PC-3 (cell line): ENCODE measurements around the gene RSBN1L. TPM values are rescaled to one million over a fixed set of nuclear protein-coding genes. Genes with fewer than 3 reads are reported as not detected.
A peak's percentile ranks its signal among the peaks of the same experiment; 100 is the strongest.

Experiments
- ATAC-seq: fragments of 200-7000 bp; cut with Tn5 transposase; 2 replicates; pipeline ENCODE4 v1.9.1; 2020; ENCODE audit warnings: mild to moderate bottlenecking, moderate library complexity
- BruUV-seq: library from RNA; stranded (reverse); fragments of 400-500 nt; replicated peaks from 2 replicates; lab custom pipeline; 2021; lab: Mats Ljungman, UMichigan
- CTCF ChIA-PET: fragments of 300-600 bp; sonication (Branson Sonifier 250); formaldehyde crosslinking; loops from one replicate; lab custom pipeline; 2022; ENCODE audit warnings: antibody characterized with exemption; lab: Charles Lee
- POLR2A ChIA-PET: fragments of 300-600 bp; sonication (Branson Sonifier 250); formaldehyde crosslinking; loops from one replicate; lab custom pipeline; 2022; ENCODE audit warnings: antibody characterized with exemption; ENCODE audit not compliant: unreplicated experiment; lab: Charles Lee
- DNase-seq: peaks from one replicate; pipeline ENCODE4 v3.0.0-alpha.2; 2015
- H2AFZ ChIP-seq: fragments of 300-600 bp; sonication (generic); 2 replicates; pipeline ENCODE4 v1.6.0; 2016; ENCODE audit warnings: antibody characterized with exemption, low read length
- H3F3A ChIP-seq: fragments of 300-600 bp; sonication (generic); one replicate; pipeline ENCODE4 v1.6.0; 2017; ENCODE audit warnings: antibody characterized with exemption, low read length, control low read depth, mild to moderate bottlenecking; ENCODE audit not compliant: unreplicated experiment
- H3K27ac ChIP-seq: fragments of 300-600 bp; sonication (generic); 2 replicates; pipeline ENCODE4 v1.5.1; 2016; ENCODE audit warnings: mild to moderate bottlenecking, low read length
- H3K27me3 ChIP-seq: fragments of 300-600 bp; sonication (generic); 2 replicates; pipeline ENCODE4 v1.6.1; 2016; ENCODE audit warnings: low read length, mixed read lengths
- H3K36me3 ChIP-seq: fragments of 300-600 bp; sonication (generic); 2 replicates; pipeline ENCODE4 v1.6.1; 2016; ENCODE audit warnings: low read depth, mixed run types, low read length, mixed read lengths
- H3K4me1 ChIP-seq: fragments of 300-600 bp; sonication (generic); 2 replicates; pipeline ENCODE4 v1.5.1; 2016; ENCODE audit warnings: low read length; ENCODE audit not compliant: insufficient read depth
- H3K4me2 ChIP-seq: fragments of 300-600 bp; sonication (generic); 2 replicates; pipeline ENCODE4 v1.6.0; 2016; ENCODE audit warnings: low read length
- H3K4me3 ChIP-seq: fragments of 300-600 bp; sonication (generic); 2 replicates; pipeline ENCODE4 v1.5.1; 2016; ENCODE audit warnings: mild to moderate bottlenecking, low read length, mixed read lengths
- H3K79me2 ChIP-seq: fragments of 300-600 bp; sonication (generic); 2 replicates; pipeline ENCODE4 v1.6.1; 2017; ENCODE audit warnings: low read length, mixed read lengths
- H3K9ac ChIP-seq: fragments of 300-600 bp; sonication (generic); 2 replicates; pipeline ENCODE4 v1.6.0; 2016; ENCODE audit warnings: mild to moderate bottlenecking, low read length
- H3K9me2 ChIP-seq: fragments of 300-600 bp; sonication (generic); replicated peaks from 2 replicates; pipeline ENCODE4 v1.6.1; 2016; ENCODE audit warnings: mixed run types, low read length, mixed read lengths
- H3K9me3 ChIP-seq: fragments of 300-600 bp; sonication (generic); 2 replicates; pipeline ENCODE4 v1.6.1; 2016; ENCODE audit warnings: low read length, mixed read lengths
- H4K20me1 ChIP-seq: fragments of 300-600 bp; sonication (generic); 2 replicates; pipeline ENCODE4 v1.6.1; 2016; ENCODE audit warnings: low read length, mixed read lengths
- EZH2 ChIP-seq: fragments of 300-600 bp; sonication (generic); IDR thresholded peaks from one replicate; pipeline ENCODE4 v1.6.1; 2017; ENCODE audit warnings: antibody characterized with exemption, mild to moderate bottlenecking, low read length; ENCODE audit not compliant: unreplicated experiment
- EZH2phosphoT487 ChIP-seq: fragments of 300-600 bp; sonication (generic); IDR thresholded peaks from 2 replicates; pipeline ENCODE4 v1.6.1; 2018; ENCODE audit warnings: mild to moderate bottlenecking, antibody characterized with exemption, low read length, borderline replicate concordance
- intact Hi-C: fragments of 100-400 bp; cut with micrococcal nuclease; formaldehyde crosslinking; loops from 2 replicates; pipeline ENCODE4 v1.9.0; 2023
- total RNA-seq: library from RNA; depleted of rRNA; stranded (reverse); fragments of >200 nt; gene quantifications from 2 replicates; pipeline ENCODE4 v1.2.3, GENCODE V29; 2014
- TF ChIP-seq, protein P1 (sequence below): fragments of 300-600 bp; sonication (generic); conservative IDR thresholded peaks from 2 replicates; pipeline ENCODE4 v1.5.1; 2017; ENCODE audit warnings: antibody characterized with exemption, low read depth, mild to moderate bottlenecking, low read length

The RSBN1L gene
- total RNA-seq, 1 experiment from 2014 or later = 6.9 TPM

- CTCF ChIA-PET = no interaction called here
- no TSS peak for BruUV-seq
- Histone ChIP-seq H3F3A (no peaks in the 10 kb centered on the region), H3K27ac (peak overlapping the region; percentile 81), H2AFZ (no peak overlapping the region), H3K4me1 (peaks cover 31% of the 10 kb centered on the region), H4K20me1 (no peaks in the 10 kb centered on the region), H3K4me2 (peak overlapping the region; percentile 67), H3K36me3 (no peaks in the 10 kb centered on the region; the same call in 1 of the 2 replicates), H3K9me3 (no peaks in the 10 kb centered on the region), H3K9me2 (no peaks in the 10 kb centered on the region), H3K4me3 (peak overlapping the region; percentile 42; the same call in 1 of the 2 replicates), H3K79me2 (no peaks in the 10 kb centered on the region), H3K9ac (no peak overlapping the region), H3K27me3 (no peaks in the 10 kb centered on the region)
- DNase-seq = peak; percentile 81
- TF ChIP-seq, protein P1, sequence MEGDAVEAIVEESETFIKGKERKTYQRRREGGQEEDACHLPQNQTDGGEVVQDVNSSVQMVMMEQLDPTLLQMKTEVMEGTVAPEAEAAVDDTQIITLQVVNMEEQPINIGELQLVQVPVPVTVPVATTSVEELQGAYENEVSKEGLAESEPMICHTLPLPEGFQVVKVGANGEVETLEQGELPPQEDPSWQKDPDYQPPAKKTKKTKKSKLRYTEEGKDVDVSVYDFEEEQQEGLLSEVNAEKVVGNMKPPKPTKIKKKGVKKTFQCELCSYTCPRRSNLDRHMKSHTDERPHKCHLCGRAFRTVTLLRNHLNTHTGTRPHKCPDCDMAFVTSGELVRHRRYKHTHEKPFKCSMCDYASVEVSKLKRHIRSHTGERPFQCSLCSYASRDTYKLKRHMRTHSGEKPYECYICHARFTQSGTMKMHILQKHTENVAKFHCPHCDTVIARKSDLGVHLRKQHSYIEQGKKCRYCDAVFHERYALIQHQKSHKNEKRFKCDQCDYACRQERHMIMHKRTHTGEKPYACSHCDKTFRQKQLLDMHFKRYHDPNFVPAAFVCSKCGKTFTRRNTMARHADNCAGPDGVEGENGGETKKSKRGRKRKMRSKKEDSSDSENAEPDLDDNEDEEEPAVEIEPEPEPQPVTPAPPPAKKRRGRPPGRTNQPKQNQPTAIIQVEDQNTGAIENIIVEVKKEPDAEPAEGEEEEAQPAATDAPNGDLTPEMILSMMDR = no peak
- TF ChIP-seq EZH2phosphoT487 (no peak), EZH2 (no peak)
- intact Hi-C loops = no loop called here
- ATAC-seq = peak; percentile 54
- POLR2A ChIA-PET = no interaction called here
Measured at GRCh38 chr7:77679608-77680007, 16.7 kb upstream of the RSBN1L start.

DNA sequence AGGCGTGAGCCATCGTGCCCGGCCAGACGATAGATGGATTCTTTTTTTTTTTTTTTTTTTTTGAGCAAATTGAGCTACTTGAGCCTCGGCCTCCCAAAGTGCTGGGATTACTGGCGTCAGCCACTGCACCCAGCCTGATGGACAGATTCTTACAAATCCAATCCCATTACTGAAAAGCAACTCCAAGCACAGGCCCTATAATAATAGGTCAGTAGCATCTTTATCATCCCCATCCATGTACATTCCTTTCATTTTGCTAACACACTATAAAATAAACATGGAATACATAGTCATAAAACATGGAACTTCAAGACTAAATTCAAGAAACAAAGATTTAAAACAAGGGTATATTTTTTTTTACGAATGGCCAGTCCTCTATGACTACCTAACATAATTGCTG, 16.0 kb upstream of the RSBN1L start:
- BruUV-seq = no TSS peak
- CTCF ChIA-PET = no interaction called here
- ATAC-seq = no peak

DNA sequence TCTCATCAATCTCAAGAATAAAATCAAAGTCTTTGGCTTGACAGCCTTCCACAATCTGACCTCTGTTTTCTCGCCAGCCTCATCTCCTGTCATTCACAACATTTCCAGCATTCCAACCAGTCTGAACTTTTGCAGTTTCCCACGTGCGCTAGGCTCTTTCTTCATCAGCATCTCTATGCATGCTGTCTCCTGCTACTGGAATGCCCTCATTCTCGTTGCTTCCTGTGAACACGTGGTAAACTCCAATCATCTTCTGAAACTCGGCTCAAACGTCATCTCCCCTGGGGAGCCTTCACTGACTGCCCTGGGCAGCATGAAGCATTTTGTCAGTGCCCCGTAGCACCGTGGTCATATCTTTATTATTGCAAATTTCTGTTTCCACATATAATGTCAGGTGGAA, 12.2 kb upstream of the RSBN1L start:
- Histone ChIP-seq H3K9me3 (no peaks in the 10 kb centered on the region), H3K9me2 (no peaks in the 10 kb centered on the region), H3K36me3 (no peaks in the 10 kb centered on the region; the same call in 1 of the 2 replicates), H3K4me3 (no peak overlapping the region), H3F3A (peaks cover 8% of the 10 kb centered on the region), H3K9ac (no peak overlapping the region), H3K27me3 (no peaks in the 10 kb centered on the region), H2AFZ (no peak overlapping the region), H4K20me1 (no peaks in the 10 kb centered on the region), H3K4me2 (no peak overlapping the region), H3K4me1 (peaks cover 44% of the 10 kb centered on the region), H3K27ac (no peak overlapping the region), H3K79me2 (peaks cover 12% of the 10 kb centered on the region)
- ChIA-PET POLR2A (no interaction called here), CTCF (interaction anchor here (1.4 kb wide), 1 partner anchor 12 kb away, joined by 4 read pairs; the partner anchor contains the start of gene RSBN1L)
- TF ChIP-seq EZH2phosphoT487 (no peak), EZH2 (no peak)
- TF ChIP-seq, protein P1 = no peak
- intact Hi-C loops = no loop called here
- no peak for ATAC-seq
- BruUV-seq = no TSS peak
- DNase-seq = no peak

More for the DNA sequence above, 16.0 kb upstream of the RSBN1L start:
- no peaks in the 10 kb centered on the region for H3F3A ChIP-seq
- peak; percentile 36 for DNase-seq
- H3K9ac ChIP-seq = no peak overlapping the region
- no peaks in the 10 kb centered on the region for H3K9me2 ChIP-seq
- no peaks in the 10 kb centered on the region for H3K27me3 ChIP-seq
- peak overlapping the region; percentile 81; the same call in 1 of the 2 replicates for H3K27ac ChIP-seq
- H3K4me1 ChIP-seq = peaks cover 32% of the 10 kb centered on the region
- no peaks in the 10 kb centered on the region for H3K79me2 ChIP-seq
- no peaks in the 10 kb centered on the region; the same call in 1 of the 2 replicates for H3K36me3 ChIP-seq
- POLR2A ChIA-PET = no interaction called here
- peak overlapping the region; percentile 67 for H3K4me2 ChIP-seq
- intact Hi-C loops = no loop called here
- no peaks in the 10 kb centered on the region for H3K9me3 ChIP-seq
- H4K20me1 ChIP-seq = no peaks in the 10 kb centered on the region
- H2AFZ ChIP-seq = no peak overlapping the region
- no peak overlapping the region for H3K4me3 ChIP-seq
- no peak for TF ChIP-seq EZH2
- no peak for TF ChIP-seq EZH2phosphoT487
